GM21360 (cell line): Measurements from ENCODE around the gene RXRA.
"Not testable (repeated sequence)": the region's sequence is repeated elsewhere in the genome, so short reads cannot be mapped to it uniquely, and the experiment has no call there.

Experiments used
- ATAC-seq: cut with Tn5 transposase; IDR thresholded peaks from one replicate; pipeline ENCODE4 v1.9.1; 2021; ENCODE audit warnings: mild to moderate bottlenecking, moderate library complexity; ENCODE audit not compliant: unreplicated experiment

Gene RXRA

DNA sequence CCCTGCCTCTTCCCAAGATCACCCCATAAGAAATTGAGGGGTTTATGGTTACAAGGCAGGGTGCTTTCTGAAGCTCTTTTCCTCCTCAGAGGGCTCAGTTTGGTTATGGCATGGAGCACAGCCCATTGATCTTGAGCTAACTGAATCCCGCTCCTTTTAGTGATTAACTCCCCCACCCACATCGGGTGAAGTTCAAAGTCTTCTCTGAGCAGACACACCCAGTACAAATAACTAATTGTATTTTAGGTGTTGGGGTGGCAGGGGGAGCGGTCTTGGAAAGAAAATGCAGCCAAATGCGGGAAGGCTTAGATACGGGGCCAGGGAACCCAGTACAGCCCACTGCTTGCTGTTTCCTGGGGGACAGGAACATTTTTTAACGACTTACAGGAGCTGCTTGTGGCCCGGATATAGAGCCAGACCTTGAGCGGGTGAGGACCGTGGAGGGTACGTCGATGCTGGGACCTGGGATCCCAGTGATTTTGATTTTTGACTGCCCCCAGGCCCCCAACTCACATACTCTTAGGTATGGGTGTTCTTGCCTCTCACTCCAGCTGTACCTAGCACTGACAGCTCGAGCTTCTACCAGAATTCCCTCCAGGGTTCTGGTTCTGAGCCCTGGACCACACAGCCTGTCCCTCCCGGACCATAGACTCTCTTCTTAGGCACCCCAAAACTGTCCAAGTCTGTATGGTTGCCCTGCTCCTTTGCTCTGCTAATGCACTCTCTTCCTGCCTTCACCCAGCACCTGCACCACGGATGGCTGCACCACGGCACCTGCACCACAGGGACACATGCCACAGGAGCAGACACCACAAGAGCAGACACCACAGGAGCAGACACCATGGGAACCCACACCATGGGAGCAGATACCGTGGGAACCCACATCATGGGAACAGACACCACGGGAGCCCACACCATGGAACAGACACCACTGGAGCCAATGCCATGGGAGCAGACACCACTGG lies 18.3 kb upstream of the RXRA start:
- ATAC-seq: no peak

DNA sequence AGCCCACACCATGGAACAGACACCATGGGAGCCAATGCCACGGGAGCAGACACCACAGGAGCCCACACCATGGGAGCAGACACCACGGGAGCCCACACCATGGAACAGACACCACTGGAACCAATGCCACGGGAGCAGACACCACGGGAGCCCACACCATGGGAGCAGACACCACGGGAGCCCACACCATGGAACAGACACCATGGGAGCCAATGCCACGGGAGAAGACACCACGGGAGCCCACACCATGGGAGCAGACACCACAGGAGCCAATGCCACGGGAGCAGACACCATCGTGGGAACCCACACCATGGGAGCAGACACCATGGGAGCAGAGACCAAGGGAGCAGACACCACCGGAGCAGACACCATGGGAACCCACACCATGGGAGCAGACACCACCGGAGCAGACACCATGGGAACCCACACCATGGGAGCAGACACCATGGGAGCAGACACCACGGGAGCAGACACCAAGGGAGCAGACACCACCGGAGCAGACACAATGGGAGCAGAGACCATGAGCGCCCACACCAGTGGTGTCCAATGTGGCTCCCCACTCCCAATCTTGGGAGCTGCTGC lies 17.5 kb upstream of the RXRA start:
- not testable (repeated sequence) for ATAC-seq

GRCh38 chr9:134313470-134313869 lies 12.8 kb upstream of the RXRA start:
- no peak for ATAC-seq

- no peak for ATAC-seq
Observed at GRCh38 chr9:134314039-134314949, 12.0 kb upstream of the RXRA start.

- ATAC-seq: no peak
Observed at GRCh38 chr9:134314950-134315715, 11.1 kb upstream of the RXRA start.

DNA sequence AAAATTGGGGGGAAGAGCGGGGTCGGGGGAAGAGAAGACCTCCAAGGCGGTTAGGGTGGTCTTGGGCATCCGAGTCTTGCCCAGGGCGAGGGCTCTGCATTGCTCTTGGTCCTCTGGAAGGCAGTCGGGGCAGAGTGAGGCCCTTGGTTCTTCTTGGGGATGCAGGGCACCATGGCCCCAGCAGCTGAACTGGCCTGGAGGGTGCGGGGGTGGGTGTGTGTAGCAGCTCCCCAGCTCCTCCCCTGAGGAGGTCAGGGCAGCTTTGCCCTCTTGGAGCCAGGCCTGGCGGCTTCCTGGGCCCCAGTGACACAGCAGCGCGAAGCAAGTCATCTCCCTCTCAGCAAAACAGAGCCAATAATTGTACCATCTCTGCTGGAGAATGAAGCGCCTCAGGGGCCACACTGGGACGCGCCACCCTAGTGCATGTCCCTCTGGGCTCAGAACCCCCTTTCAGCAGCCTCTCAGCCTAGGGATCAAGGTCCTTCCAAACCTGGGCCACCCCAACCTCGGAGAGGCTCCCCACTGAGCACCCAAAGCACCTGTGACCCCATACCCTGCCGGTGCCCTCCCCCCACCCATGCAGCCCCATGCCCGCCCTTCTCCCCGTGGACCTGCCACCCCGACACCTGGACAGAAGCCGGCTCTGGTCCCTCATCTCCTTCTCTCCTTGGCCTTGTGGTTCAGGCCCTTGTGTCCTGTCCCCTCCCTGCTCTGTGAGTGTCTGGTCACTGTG lies 10.4 kb upstream of the RXRA start:
- no peak for ATAC-seq

DNA sequence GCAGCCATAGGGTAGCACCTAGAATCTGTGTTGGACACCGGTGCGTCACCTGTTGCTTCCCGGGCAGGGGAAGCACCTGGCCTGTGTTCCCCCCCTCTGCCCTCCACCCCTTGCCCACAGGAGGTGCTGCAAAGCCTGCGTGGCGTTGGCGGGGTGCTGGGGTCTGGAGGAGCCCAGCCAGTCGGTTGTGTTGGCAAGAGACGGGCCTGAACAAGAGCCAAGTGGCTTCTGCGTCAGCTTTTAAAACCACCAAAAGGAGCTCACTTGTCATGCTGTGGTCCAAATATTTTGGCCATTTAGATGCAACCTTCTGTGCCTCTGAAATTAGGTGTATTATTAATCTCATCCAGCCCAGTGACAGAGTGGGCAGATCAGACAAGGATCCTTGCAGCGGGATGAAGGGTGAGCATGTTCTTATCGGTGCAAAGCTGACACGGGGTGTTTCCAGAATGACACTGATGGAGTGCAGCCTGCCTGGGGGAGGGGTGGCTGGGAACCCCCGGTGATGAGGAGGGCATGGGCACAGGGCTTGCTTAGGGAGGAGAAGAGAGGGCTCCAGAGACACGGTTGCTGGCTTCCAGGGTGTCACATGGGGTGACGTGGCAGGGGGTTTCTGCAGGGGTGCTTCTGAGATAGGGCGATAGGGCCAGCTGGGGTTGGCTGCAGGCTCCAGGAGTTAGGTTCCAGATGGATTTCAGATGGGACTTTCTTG lies 9.7 kb upstream of the RXRA start:
- no peak for ATAC-seq

DNA sequence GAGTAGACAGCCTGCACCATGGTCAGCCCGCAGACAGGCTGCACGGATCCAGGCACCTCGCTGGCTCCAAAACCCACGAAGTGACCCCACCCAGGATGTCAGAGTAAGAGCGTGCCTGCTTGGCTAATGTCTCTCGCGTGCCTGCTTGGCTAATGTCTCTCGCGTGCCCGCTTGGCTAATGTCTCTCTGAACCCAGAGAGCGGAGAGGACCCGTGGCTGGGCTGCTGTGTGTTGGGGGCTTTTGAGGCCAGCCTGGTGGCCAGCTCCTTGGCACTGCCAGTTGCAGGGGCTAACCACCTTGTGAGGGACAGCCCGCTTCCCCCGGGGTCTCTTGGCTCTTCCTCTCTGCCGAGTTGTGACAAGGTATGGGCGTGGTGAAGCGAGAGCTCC lies 8.9 kb upstream of the RXRA start:
- no peak for ATAC-seq

- no peak for ATAC-seq
Observed at GRCh38 chr9:134317790-134318414, 8.4 kb upstream of the RXRA start.

- ATAC-seq: no peak
Observed at GRCh38 chr9:134318481-134318891, 7.8 kb upstream of the RXRA start.

- ATAC-seq: no peak
Observed at GRCh38 chr9:134318941-134319305, 7.3 kb upstream of the RXRA start.

DNA sequence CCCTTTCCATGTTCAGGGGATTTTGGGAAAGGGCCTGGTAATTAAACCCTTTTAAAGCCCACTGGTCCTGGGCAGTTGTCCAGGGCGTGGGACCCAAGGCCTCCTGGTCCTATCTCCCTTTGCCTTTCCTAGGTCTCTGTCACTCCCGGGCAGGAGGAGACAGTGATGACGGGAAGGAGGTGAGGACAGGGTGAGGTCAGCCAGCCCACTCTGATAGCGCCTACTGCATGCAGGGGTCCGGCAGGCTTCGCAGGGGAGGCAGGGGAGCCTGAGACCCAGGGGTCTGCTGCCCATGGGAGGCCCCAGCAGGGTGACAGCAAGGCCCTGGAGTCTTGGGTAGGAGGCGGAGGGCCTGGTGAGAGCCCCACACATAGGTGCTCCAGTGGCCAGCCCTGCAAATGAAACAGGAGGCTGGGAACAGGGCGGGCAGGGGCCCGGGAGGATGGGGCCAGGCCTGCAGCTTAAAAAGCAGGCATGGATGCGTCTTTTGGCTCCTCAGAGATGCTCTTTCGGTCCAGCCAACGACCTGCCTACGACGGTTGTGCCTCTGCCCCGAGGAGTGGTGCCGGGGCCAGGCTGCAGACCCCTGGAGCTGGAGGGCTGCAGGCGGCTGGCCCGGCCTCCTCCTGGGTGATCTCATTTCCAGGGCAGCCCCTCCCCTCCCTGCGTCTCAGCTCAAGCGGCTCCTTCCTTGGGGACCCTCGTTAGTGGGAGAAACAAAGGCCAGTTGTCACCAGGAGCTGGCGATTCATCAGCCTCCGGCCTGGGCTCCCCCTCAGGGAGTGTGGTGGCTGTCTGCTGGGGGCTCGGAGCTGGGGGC lies 6.7 kb upstream of the RXRA start:
- no peak for ATAC-seq

- no peak for ATAC-seq
Observed at GRCh38 chr9:134320126-134320867, 6.0 kb upstream of the RXRA start.

GRCh38 chr9:134320868-134321471 lies 5.3 kb upstream of the RXRA start:
- ATAC-seq: no peak

- no peak for ATAC-seq
Observed at GRCh38 chr9:134321531-134321930, 4.7 kb upstream of the RXRA start.

- no peak for ATAC-seq
Observed at GRCh38 chr9:134321946-134322741, 4.1 kb upstream of the RXRA start.
